PC-9 (cell line): ENCODE results near the gene AP2S1. TPM values are rescaled to one million over a fixed set of nuclear protein-coding genes. Genes with fewer than 3 reads are reported as not detected.

ENCODE experiments used
- BruUV-seq: library from RNA; stranded (reverse); fragments of 400-500 nt; replicated peaks from 2 replicates; lab custom pipeline; 2021; lab: Mats Ljungman, UMichigan
- CTCF ChIA-PET: fragments of 300-600 bp; sonication (Branson Sonifier 250); formaldehyde crosslinking; loops from one replicate; lab custom pipeline; 2022; ENCODE audit warnings: antibody characterized with exemption; lab: Charles Lee
- POLR2A ChIA-PET: fragments of 300-600 bp; sonication (Branson Sonifier 250); formaldehyde crosslinking; loops from one replicate; lab custom pipeline; 2022; ENCODE audit warnings: antibody characterized with exemption; ENCODE audit not compliant: unreplicated experiment; lab: Charles Lee
- DNase-seq, 2 experiments: peaks; one replicate each; pipeline versions ENCODE4 v3.0.0 to v3.0.0-alpha.2; 2015 to 2022; ENCODE audit warnings: mixed read lengths in 1 of 2
- H2AFZ ChIP-seq: fragments of 200-600 bp; sonication (generic); 2 replicates; pipeline ENCODE4 v1.8.1; 2017; ENCODE audit warnings: antibody characterized with exemption
- H3F3A ChIP-seq: fragments of 200-600 bp; sonication (generic); 2 replicates; pipeline ENCODE4 v1.8.1; 2017; ENCODE audit warnings: antibody characterized with exemption, mild to moderate bottlenecking, low read depth; ENCODE audit not compliant: insufficient read depth
- H3K27ac ChIP-seq: fragments of 200-600 bp; sonication (generic); 2 replicates; pipeline ENCODE4 v1.6.1; 2016; ENCODE audit warnings: mixed run types
- H3K27me3 ChIP-seq: fragments of 200-600 bp; sonication (generic); 2 replicates; pipeline ENCODE4 v1.6.1; 2016; ENCODE audit warnings: low read depth, mixed run types; ENCODE audit not compliant: insufficient read depth
- H3K36me3 ChIP-seq: fragments of 200-600 bp; sonication (generic); 2 replicates; pipeline ENCODE4 v1.6.1; 2016; ENCODE audit warnings: low read depth, mixed run types
- H3K4me1 ChIP-seq: fragments of 200-600 bp; sonication (generic); replicated peaks from 2 replicates; pipeline ENCODE4 v1.6.1; 2016; ENCODE audit warnings: mixed run types; ENCODE audit not compliant: insufficient read depth
- H3K4me2 ChIP-seq: fragments of 200-600 bp; sonication (generic); 2 replicates; pipeline ENCODE4 v1.6.1; 2017; ENCODE audit warnings: mixed run types
- H3K4me3 ChIP-seq: fragments of 200-600 bp; sonication (generic); 2 replicates; pipeline ENCODE4 v1.6.1; 2016; ENCODE audit warnings: mixed run types
- H3K79me2 ChIP-seq: fragments of 200-600 bp; sonication (generic); 2 replicates; pipeline ENCODE4 v1.6.1; 2017; ENCODE audit warnings: low read depth, mixed run types
- H3K9me2 ChIP-seq: fragments of 200-600 bp; sonication (generic); 2 replicates; pipeline ENCODE4 v1.8.1; 2017; ENCODE audit warnings: mild to moderate bottlenecking; ENCODE audit not compliant: insufficient read depth
- H3K9me3 ChIP-seq: fragments of 200-600 bp; sonication (generic); 2 replicates; pipeline ENCODE4 v1.8.1; 2016; ENCODE audit warnings: low read depth; ENCODE audit not compliant: insufficient read depth
- H4K20me1 ChIP-seq: fragments of 200-600 bp; sonication (generic); 2 replicates; pipeline ENCODE4 v1.8.1; 2017; ENCODE audit not compliant: insufficient read depth
- EZH2 ChIP-seq: fragments of 200-600 bp; sonication (generic); IDR thresholded peaks from 2 replicates; pipeline ENCODE4 v1.8.0; 2017; ENCODE audit warnings: antibody characterized with exemption, low read depth
- intact Hi-C: fragments of 100-400 bp; cut with micrococcal nuclease; formaldehyde crosslinking; loops from one replicate; pipeline ENCODE4 v1.10.0; 2022; ENCODE audit not compliant: unreplicated experiment
- total RNA-seq: library from RNA; stranded (reverse); gene quantifications from 2 replicates; pipeline ENCODE4 v1.2.3, GENCODE V29; 2021
- TF ChIP-seq, protein P1 (sequence below): fragments of 200-600 bp; sonication (generic); conservative IDR thresholded peaks from 2 replicates; pipeline ENCODE4 v1.6.1; 2017; ENCODE audit warnings: mixed run types, antibody characterized with exemption, mild to moderate bottlenecking, moderate library complexity

AP2S1 gene
- total RNA-seq, 1 experiment from 2014 or later, result 332 TPM

DNA sequence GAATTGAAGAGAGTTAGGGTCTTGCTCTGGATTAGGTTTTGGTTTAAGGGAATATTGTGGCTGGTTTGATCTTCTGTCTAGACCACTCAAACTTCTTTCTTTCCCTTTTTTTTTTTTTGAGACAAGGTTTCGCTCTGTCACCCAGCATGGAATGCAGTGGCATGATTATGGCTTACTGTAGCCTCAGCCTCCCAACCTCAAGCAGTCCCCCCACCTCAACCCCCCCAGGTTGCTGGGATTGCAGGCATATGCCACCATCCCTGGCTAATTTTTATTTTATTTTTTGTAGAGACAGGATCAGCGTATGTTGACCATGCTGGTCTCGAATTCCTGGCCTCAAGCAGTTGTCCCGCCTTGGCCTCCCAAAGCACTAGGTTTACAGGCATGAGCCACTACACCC is 31.4 kb upstream of the AP2S1 start:
- CTCF ChIA-PET, result no interaction called here
- H3K27ac ChIP-seq, result no peak overlapping the region

DNA sequence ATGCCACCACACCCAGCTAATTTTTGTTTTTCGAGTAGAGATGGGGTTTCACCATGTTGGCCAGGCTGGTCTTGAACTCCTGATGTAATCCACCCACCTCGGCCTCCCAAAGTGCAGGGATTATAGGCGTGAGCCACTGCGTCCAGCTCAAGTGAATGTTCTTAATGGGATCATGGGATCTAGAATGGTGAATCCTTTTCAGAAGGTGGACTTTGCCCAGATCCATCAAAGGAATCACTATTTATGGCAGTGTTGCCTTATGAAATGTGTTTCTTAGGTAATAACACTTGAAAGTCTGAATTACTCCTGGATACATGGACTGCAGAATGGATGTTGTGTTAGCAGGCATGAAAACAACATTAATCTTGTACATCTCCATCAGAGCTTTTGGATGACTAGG is 30.4 kb upstream of the AP2S1 start:
- Histone ChIP-seq H3K9me3 (no peaks in the 10 kb centered on the region), H3K4me1 (peaks cover 40% of the 10 kb centered on the region), H3K36me3 (0 out of 2 replicates have a peak, but pooled peaks cover 11% of the 10 kb centered on the region), H3F3A (peaks cover 27% of the 10 kb centered on the region), H3K27ac (no peak overlapping the region), H2AFZ (no peak overlapping the region), H3K79me2 (peaks cover 93% of the 10 kb centered on the region), H3K4me2 (no peak overlapping the region), H3K9me2 (no peaks in the 10 kb centered on the region), H3K27me3 (no peaks in the 10 kb centered on the region), H4K20me1 (peaks cover 12% of the 10 kb centered on the region), H3K4me3 (no peak overlapping the region)
- no TSS peak for BruUV-seq
- no peak for DNase-seq
- intact Hi-C loops, result no loop called here
- TF ChIP-seq, protein P1, sequence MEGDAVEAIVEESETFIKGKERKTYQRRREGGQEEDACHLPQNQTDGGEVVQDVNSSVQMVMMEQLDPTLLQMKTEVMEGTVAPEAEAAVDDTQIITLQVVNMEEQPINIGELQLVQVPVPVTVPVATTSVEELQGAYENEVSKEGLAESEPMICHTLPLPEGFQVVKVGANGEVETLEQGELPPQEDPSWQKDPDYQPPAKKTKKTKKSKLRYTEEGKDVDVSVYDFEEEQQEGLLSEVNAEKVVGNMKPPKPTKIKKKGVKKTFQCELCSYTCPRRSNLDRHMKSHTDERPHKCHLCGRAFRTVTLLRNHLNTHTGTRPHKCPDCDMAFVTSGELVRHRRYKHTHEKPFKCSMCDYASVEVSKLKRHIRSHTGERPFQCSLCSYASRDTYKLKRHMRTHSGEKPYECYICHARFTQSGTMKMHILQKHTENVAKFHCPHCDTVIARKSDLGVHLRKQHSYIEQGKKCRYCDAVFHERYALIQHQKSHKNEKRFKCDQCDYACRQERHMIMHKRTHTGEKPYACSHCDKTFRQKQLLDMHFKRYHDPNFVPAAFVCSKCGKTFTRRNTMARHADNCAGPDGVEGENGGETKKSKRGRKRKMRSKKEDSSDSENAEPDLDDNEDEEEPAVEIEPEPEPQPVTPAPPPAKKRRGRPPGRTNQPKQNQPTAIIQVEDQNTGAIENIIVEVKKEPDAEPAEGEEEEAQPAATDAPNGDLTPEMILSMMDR, result no peak
- TF ChIP-seq EZH2, result no peak
- ChIA-PET CTCF (no interaction called here), POLR2A (no interaction called here)

More for the DNA sequence above, 31.4 kb upstream of the AP2S1 start:
- TF ChIP-seq, protein P1, result no peak
- TF ChIP-seq EZH2, result no peak
- Histone ChIP-seq H3K9me2 (no peaks in the 10 kb centered on the region), H3K9me3 (no peaks in the 10 kb centered on the region), H3K4me3 (no peak overlapping the region), H3K79me2 (peaks cover 93% of the 10 kb centered on the region), H2AFZ (no peak overlapping the region), H3K4me1 (peaks cover 49% of the 10 kb centered on the region), H3K4me2 (no peak overlapping the region), H3K36me3 (0 out of 2 replicates have a peak, but pooled peaks cover 8% of the 10 kb centered on the region), H3K27me3 (no peaks in the 10 kb centered on the region), H3F3A (peaks cover 27% of the 10 kb centered on the region), H4K20me1 (peaks cover 9% of the 10 kb centered on the region)
- POLR2A ChIA-PET, result no interaction called here
- BruUV-seq, result no TSS peak
- intact Hi-C loops, result no loop called here
- no peak for DNase-seq

DNA sequence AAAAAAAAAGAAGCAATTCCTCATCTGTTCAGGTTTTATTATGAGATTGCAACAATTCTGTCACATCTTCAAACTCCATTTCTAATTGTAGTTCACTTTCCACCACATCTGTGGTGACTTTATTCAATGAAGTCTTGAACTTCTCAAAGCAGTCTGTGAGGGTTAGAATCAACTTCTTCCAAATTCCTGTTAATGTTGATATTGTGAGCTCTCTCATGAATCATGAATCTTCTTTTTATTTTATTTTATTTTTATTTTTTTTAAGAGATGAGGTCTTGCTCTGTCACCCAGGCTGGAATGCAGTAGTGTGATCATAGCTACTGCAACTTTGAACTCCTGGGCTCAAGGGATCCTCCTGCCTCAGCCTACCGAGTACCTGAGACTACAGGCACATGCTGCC is 29.8 kb upstream of the AP2S1 start:
- Histone ChIP-seq H3F3A (peaks cover 24% of the 10 kb centered on the region), H2AFZ (no peak overlapping the region), H3K36me3 (peaks cover 15% of the 10 kb centered on the region; the same call in 1 of the 2 replicates), H3K9me3 (no peaks in the 10 kb centered on the region), H3K4me2 (no peak overlapping the region), H3K4me1 (peaks cover 33% of the 10 kb centered on the region), H3K79me2 (peaks cover 93% of the 10 kb centered on the region), H3K9me2 (no peaks in the 10 kb centered on the region), H3K4me3 (no peak overlapping the region), H4K20me1 (peaks cover 12% of the 10 kb centered on the region), H3K27me3 (no peaks in the 10 kb centered on the region), H3K27ac (no peak overlapping the region)
- intact Hi-C loops, result no loop called here
- ChIA-PET POLR2A (interaction anchor here (0.7 kb wide), 1 partner anchor 17 kb away, joined by 6 read pairs; no protein-coding TSS in a partner anchor), CTCF (no interaction called here)
- no peak for DNase-seq
- TF ChIP-seq EZH2, result no peak
- TF ChIP-seq, protein P1, result no peak
- no TSS peak for BruUV-seq
